Islet of Langerhans (tissue), 1 donor: ENCODE measurements around the gene ALCAM.

Experiments
- FAIRE-seq: peaks from one replicate; lab custom pipeline; 2011; peaks lifted over from hg19 to GRCh38; lab: Jason Lieb, UNC

The ALCAM gene

GRCh38 chr3:105495021-105495420 lies 128.3 kb downstream of the ALCAM start:
- no peak for FAIRE-seq

DNA sequence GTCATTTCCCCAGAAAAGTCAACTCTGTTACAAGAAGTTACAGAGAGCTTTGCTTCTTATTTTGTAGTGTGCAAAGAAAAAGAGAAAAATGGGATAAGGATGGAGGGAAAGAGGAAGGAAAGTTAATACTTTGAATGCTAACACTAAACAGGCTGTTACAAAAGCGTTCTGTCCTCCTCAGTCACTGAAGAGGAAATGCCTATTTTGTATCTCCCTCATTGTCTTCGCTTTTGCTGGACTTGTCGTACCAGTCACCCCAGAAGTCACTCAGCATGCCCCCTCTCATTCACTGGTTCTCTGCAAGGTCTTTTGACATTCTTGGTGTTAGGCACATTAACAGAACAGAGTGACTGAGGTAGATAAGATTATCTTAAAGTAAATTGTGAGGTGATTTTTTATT lies 129.6 kb downstream of the ALCAM start:
- FAIRE-seq, result no peak

DNA sequence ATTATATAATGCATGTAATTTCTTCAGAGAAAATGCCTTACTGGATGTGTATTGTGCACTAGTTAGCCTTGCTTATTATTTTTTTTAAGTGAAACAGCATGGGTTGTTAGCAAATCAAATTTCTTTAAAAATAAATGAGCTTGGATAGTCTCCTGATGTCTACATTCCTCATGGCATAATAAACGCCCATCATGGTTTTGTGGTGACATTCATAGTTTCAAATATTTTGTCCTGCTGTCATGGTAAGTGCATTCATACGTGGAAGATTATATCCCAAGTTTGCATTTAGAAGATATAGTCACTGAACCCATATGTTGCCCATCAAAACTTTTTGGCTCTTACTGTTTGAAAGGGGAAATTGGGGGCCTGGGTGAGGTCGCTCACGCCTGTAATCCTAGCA lies 130.7 kb downstream of the ALCAM start:
- peak; percentile 51 for FAIRE-seq

- FAIRE-seq, result no peak
These were observed 133.3 kb downstream of the ALCAM start for GRCh38 chr3:105499961-105500360.

DNA sequence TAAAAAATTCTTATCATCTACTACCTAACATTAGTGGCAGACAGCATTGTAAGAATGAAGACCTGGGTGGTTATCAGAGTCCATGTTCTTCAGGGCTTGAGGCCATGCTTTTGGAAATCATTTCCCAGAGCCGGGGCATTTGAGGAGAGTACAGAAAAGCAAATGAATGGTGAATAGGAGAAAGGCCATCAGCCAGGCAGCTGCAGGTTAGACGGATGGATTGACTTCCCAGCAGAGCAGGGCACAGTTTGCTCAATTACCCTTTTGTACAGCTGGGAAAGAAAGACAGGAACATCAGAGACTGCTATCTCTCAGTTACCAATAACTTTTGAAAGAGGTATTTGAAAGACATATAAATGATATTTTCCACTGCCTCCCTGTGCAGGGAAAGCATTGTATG lies 135.6 kb downstream of the ALCAM start:
- no peak for FAIRE-seq

- peak; percentile 95 for FAIRE-seq
These were observed 136.5 kb downstream of the ALCAM start for GRCh38 chr3:105503191-105503593.

DNA sequence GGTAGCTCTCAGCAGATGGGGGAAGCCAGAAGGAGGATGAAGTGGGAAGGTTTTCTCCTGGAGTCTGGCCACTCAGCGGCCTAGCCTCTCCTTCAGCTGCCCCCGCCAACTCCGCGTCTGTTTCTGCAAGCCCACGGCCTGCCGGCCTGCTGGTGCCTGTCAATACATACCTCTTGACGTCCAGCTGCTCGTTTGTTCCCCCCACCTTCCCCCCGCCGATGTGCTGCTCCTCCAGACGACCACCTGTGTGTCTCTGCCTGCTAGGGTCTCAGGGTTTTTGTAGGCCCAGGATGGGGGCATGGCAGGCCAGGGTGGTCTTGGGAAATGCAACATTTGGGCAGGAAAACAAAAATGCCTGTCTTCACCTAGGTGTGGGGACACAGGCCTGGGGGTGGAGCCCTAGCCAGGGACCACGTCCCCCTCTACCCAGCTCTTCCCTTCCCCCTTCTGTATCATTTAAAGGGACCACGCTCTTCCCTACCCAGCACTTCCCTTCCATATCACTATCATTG lies 137.8 kb downstream of the ALCAM start:
- FAIRE-seq, result no peak

DNA sequence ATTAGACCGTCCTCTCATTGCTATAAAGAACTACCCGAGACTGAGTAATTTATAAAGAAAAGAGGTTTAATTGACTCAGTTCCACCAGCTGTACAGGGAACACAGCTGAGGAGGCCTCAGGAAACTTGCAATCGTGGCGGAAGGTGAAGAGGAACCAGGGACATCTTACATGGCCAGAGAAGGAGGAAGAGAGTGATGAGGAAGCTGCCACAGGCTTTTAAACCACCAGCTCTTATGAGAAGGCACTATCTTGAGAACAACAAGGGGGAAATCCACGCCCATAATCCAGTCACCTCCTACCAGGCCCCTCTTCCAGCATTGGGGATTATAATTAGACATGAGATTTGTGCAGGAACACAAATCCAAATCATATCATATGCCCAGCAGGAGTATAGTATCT lies 138.5 kb downstream of the ALCAM start:
- no peak for FAIRE-seq

GRCh38 chr3:105511031-105511430 lies 144.3 kb downstream of the ALCAM start:
- no peak for FAIRE-seq

DNA sequence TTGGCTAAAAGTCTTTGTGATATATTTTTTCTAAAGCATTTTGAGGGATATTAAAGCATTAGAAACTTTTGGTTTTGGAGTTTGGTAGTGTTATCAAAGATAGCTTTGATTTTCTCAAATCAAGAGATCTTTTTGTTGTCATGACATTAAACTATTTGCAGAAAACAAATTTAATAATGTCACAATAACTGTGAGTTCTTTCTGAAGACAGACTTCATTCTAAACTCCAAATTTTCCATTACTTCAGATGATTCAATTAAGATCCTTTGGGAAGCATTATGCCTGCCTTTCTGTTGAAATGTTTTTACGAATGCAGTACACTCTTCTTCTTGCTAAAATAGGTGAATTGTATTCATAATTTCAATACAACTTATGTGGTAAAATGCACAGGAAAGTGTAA lies 145.4 kb downstream of the ALCAM start:
- FAIRE-seq, result peak; percentile 13

- FAIRE-seq, result no peak
These were observed 146.3 kb downstream of the ALCAM start for GRCh38 chr3:105513042-105513441.

- no peak for FAIRE-seq
These were observed 147.2 kb downstream of the ALCAM start for GRCh38 chr3:105513886-105514285.

GRCh38 chr3:105515372-105515771 lies 148.7 kb downstream of the ALCAM start:
- no peak for FAIRE-seq

DNA sequence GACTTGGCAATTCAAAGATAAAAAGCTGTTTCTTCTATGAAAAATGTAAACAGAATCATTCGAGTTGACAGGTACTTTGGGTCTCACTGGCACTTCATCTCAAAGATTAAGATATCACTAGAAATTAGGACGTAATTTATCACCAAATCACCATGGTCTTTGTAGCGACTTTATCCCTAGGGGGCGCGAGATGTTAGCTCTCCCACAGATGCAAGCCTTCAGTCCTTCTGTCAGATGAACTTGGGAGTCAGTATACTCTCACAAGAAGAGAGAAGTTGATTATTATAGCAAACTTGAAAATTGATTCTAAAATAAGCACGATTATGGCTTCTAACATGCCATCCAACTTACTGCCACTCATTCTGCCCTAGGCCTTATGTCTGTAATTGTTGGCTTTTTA lies 150.3 kb downstream of the ALCAM start:
- FAIRE-seq, result no peak

DNA sequence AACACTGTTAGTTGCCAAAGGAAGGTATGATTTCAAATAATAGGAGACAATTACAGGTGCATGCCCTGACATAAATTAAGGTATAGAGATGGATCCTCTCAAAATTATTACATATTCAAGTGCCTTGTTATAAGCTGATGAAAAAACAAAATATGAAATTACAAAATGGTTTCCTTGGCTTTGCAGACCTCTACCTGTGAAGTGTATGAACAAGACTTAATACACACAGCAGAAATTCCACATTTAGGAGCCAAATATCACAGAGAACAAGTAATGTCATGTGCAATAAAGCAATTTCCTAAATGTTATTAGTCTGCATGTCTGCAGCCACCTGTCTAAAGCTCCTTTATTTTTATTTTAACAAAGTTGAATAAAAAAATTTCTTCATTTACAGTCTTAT lies 151.5 kb downstream of the ALCAM start:
- no peak for FAIRE-seq

- FAIRE-seq, result peak; percentile 97
These were observed 152.2 kb downstream of the ALCAM start for GRCh38 chr3:105518806-105519418.

- FAIRE-seq, result no peak
These were observed 155.1 kb downstream of the ALCAM start for GRCh38 chr3:105521770-105522169.

DNA sequence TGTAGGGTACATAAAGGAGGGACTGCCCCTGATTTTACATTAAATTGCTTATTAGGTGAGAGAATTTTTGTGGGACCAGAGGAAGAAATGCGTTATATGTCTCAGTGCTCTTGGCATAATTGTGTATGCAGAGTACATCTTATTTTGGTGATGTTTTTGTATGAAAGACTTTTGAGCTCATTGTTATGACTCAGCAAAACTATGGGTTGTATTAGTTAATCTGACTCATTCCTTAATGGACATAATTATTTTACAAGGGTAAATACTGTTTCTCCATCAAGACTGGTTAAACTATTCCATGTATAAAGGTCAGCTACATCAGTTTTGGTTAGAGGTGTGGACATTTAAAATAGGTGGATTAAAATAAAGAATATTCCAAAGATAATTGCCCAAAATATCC lies 156.8 kb downstream of the ALCAM start:
- FAIRE-seq, result no peak

DNA sequence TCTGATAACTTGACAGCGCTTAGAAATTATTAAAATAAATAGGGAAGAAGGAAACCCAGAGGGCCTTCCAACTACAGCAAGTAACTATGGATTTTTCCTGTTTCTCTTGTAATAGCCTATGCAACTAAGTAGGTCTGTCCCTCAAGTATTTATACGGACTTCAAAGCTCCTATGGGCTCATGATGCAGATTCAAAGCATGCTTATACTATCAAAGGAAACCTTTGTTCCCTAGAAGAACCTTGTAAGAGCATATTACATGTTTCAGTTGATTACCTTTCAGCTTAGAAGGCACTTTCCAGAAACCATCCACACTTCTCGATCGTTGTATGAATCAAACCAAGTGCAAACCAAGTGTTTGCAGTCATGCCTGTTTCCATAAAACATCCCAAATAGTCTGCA lies 158.8 kb downstream of the ALCAM start:
- no peak for FAIRE-seq

DNA sequence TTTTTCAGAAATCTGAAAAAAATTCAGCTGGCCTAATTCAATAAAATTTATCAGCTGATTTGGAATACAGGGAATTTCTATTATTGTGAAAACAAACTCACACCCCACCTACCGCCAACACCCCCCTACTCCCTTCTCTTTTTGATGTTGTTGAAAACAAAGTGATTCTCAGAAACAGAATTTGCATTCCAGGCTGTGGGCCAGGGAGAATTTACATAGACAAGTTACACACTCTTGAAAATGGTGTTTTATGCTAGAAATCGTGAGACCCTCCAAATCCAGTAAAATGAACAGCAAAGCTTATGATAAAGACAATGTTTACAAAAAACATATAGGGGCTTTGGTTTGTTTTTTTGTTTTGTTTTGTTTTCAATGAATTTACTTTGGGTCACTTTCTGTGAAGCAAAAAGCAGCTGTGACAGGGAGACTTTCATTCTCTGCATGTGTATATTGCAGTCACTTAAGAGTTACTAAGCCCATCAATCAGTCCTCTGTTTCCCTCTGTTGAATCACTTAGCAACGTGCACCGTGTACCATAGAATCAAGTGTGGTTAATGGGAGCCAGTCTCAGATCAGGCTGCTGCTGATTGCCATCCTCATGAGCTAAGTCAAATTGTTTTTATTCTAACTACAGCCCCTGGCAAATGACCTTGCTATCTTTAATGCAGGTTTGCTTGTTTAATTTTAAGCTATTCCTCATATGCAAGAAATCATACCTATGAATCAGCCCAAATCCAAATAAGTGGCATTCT lies 159.8 kb downstream of the ALCAM start:
- FAIRE-seq, result peak; percentile 97

GRCh38 chr3:105527535-105527934 lies 160.8 kb downstream of the ALCAM start:
- FAIRE-seq, result no peak

DNA sequence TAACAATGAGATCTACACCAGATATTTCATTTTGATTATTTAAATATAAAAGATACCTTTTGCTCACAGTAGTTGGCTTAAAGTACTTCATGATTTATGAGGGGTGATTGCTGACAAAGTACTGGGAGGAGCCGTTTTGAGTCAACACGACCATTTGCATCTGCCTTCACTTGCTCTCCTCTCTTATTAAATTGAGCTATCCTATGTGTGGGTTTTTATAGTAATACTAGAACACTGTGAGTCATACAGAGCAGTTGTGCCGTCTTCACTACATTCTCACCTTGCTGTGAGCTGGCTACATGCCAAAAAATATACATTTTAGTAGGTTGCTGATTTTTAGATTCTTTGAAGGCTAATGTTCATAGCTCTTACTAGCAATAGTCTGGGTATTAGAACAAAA lies 161.2 kb downstream of the ALCAM start:
- FAIRE-seq, result peak; percentile 24

GRCh38 chr3:105528955-105529354 lies 162.2 kb downstream of the ALCAM start:
- peak; percentile 13 for FAIRE-seq

DNA sequence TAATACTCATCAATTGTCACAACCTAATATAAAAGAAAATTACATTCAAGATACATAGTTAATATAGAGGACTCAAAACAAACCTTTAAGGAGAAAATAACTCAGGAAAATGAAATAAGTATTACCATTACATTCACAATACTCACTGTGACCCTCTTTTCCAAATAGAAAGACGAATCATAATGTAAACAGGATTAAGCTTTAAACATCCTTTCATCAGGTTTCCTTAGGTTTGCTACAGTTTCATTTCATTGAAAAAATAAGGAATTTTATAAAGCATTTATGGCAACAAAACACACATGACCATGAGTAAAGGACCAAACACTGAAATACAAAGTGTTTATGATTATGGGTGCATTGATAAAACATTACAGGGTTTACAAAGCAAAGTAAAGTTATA lies 162.7 kb downstream of the ALCAM start:
- no peak for FAIRE-seq
